ES-I3 (cell line): ENCODE measurements around the gene SRRM4.

Source experiments
- H3K36me3 ChIP-seq: 2 replicates; pipeline ENCODE4 v1.6.1; 2013; ENCODE audit warnings: mild to moderate bottlenecking, low read length, control low read depth, moderate library complexity; ENCODE audit not compliant: insufficient read depth
- H3K4me1 ChIP-seq: 2 replicates; pipeline ENCODE4 v1.6.1; 2013; ENCODE audit warnings: mild to moderate bottlenecking, control low read depth, low read length; ENCODE audit not compliant: insufficient read depth
- H3K9ac ChIP-seq: 2 replicates; pipeline ENCODE4 v1.6.1; 2013; ENCODE audit warnings: low read depth, mild to moderate bottlenecking, low read length, moderate library complexity
- H3K9me3 ChIP-seq: 2 replicates; pipeline ENCODE4 v1.6.1; 2013; ENCODE audit warnings: mild to moderate bottlenecking, low read length, moderate library complexity; ENCODE audit not compliant: control insufficient read depth, insufficient read depth

The SRRM4 gene, protein sequence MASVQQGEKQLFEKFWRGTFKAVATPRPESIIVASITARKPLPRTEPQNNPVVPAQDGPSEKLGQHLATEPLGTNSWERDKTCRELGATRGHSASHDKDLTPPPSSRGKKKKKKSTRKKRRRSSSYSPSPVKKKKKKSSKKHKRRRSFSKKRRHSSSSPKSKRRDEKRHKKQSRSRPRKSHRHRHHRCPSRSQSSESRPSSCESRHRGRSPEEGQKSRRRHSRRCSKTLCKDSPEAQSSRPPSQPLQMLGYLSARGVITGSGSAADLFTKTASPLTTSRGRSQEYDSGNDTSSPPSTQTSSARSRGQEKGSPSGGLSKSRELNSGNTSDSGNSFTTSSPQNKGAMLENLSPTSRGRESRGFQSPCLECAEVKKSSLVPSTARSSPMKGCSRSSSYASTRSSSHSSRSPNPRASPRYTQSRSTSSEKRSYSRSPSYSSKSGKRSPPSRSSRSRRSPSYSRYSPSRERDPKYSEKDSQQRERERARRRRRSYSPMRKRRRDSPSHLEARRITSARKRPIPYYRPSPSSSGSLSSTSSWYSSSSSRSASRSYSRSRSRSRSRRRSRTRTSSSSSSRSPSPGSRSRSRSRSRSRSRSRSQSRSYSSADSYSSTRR

GRCh38 chr12:118981285-118982211, at the start of gene SRRM4:
Gene SRRM4 (plus strand): TSS chr12:118981541. CDS start chr12:118981883, 342 bp downstream.
- H3K4me1 ChIP-seq = 0 out of 2 replicates have a peak, but pooled peaks cover 3% of the 10 kb centered on the region
- peak within 1 kb of the TSS; percentile 59; the same call in 1 of the 2 replicates for H3K9ac ChIP-seq
- no peaks in the 10 kb centered on the region for H3K36me3 ChIP-seq
- H3K9me3 ChIP-seq = no peaks in the 10 kb centered on the region

- Histone ChIP-seq H3K36me3 (no peaks in the 10 kb centered on the region), H3K4me1 (no peaks in the 10 kb centered on the region), H3K9ac (no peak overlapping the region), H3K9me3 (no peaks in the 10 kb centered on the region)
These were observed 35.1 kb upstream of the SRRM4 start for GRCh38 chr12:118946256-118946655.

- H3K4me1 ChIP-seq = peaks cover 3% of the 10 kb centered on the region; the same call in 1 of the 2 replicates
- H3K9me3 ChIP-seq = no peaks in the 10 kb centered on the region
- no peak overlapping the region for H3K9ac ChIP-seq
- H3K36me3 ChIP-seq = no peaks in the 10 kb centered on the region
These were observed 22.8 kb upstream of the SRRM4 start for GRCh38 chr12:118958520-118958919.

DNA sequence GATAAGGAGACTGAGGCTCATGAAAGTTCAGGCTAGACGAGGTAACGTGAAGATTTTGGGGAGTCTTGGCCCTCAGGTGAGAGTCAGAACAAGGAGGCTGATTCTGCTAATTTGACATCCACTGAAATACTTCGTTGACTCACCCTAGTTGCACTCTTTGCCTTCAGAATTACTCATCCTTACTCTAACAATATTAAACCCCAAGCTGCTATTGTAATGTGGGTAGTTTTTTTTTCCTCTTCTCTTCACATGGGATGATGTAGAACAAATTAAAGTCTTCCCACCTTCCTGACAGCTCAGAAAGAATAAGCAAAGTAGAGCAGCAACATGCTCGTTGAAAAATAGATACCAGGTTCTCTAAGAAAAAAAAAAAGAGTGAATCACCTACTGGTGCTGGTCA, 22.0 kb upstream of the SRRM4 start:
- Histone ChIP-seq H3K4me1 (peaks cover 3% of the 10 kb centered on the region; the same call in 1 of the 2 replicates), H3K9ac (no peak overlapping the region), H3K36me3 (no peaks in the 10 kb centered on the region), H3K9me3 (no peaks in the 10 kb centered on the region)

DNA sequence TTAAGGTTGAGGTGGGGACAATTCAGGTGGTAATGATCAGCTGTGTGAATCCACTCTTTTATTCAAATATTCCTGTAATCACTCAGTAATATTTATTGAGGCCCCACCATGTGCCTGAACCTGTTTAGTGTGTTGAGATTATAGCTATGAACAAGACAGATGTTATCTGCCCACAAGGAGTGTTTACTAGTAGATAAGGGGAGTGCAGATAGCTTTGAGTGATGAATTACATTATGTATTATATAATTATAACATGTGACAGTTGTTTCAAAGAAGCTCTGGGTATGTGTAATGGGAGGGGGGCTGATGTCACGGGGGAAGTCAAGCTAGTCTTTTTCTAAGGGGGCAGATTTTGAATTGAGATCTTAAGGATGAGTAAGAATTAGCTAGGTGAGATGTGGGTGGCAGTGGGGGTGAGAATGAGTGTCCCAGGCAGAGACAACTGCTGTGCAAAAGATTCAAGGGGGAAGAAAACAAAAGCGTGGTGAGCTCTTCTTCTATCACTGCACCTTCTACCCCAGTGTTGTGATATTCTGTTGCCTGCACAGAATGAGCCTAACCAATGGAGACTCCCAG, 21.3 kb upstream of the SRRM4 start:
- Histone ChIP-seq H3K9me3 (no peaks in the 10 kb centered on the region), H3K9ac (no peak overlapping the region), H3K36me3 (no peaks in the 10 kb centered on the region)

DNA sequence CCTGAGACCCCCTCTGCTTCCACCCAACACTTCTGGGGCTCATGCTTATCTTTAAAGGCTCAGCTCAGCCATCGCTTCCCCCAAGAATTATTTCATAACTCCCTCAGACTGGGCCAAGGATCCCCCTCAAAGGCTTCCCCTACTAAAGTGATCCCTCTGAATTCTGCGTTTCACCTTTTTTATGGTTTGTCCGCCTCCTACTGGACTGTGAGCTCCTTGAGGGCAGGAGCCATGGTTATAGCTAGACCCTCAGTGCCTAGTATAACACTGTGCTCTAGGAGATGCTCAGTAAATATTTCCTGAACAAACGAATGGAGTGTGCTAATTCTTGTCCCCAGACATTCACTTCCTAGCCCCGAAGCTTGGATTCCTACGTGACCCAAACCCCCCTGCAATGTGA, 20.5 kb upstream of the SRRM4 start:
- H3K9me3 ChIP-seq = no peaks in the 10 kb centered on the region
- no peak overlapping the region for H3K9ac ChIP-seq
- peaks cover 3% of the 10 kb centered on the region; the same call in 1 of the 2 replicates for H3K4me1 ChIP-seq
- no peaks in the 10 kb centered on the region for H3K36me3 ChIP-seq

More for the DNA sequence above, 21.3 kb upstream of the SRRM4 start:
- H3K4me1 ChIP-seq = peaks cover 3% of the 10 kb centered on the region; the same call in 1 of the 2 replicates

GRCh38 chr12:118964988-118965387, 16.4 kb upstream of the SRRM4 start:
- H3K9me3 ChIP-seq = no peaks in the 10 kb centered on the region
- H3K4me1 ChIP-seq = no peaks in the 10 kb centered on the region
- no peaks in the 10 kb centered on the region for H3K36me3 ChIP-seq
- H3K9ac ChIP-seq = no peak overlapping the region

GRCh38 chr12:118970856-118971255, 10.5 kb upstream of the SRRM4 start:
- Histone ChIP-seq H3K9ac (no peak overlapping the region), H3K4me1 (peaks cover 6% of the 10 kb centered on the region; the same call in 1 of the 2 replicates)

DNA sequence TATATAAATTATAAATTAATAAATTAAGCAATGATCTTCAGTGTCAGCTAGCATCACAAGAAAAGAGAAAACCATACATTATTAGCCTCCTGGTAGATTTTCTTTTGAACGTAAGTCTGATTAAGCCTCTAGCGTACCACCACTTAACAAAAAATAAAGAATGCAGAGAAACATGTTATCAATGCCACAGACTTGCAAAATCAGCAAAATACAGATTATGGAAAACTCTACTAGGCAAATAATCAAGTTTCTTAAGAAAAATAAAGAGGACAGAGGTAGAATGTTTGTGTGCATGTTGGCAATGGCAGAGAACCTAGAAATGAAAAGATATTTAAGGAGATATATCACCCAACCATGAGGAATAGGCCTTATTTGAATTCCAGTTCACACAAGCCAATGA, 8.4 kb upstream of the SRRM4 start:
- H3K9me3 ChIP-seq = no peaks in the 10 kb centered on the region
- H3K36me3 ChIP-seq = no peaks in the 10 kb centered on the region
- no peak overlapping the region for H3K9ac ChIP-seq
- H3K4me1 ChIP-seq = peaks cover 6% of the 10 kb centered on the region; the same call in 1 of the 2 replicates

More at GRCh38 chr12:118970856-118971255, 10.5 kb upstream of the SRRM4 start:
- no peaks in the 10 kb centered on the region for H3K9me3 ChIP-seq
- no peaks in the 10 kb centered on the region for H3K36me3 ChIP-seq

GRCh38 chr12:118979763-118980406, 1.5 kb upstream of the SRRM4 start:
- Histone ChIP-seq H3K36me3 (no peaks in the 10 kb centered on the region), H3K4me1 (no peaks in the 10 kb centered on the region), H3K9ac (peak overlapping the region; percentile 59; the same call in 1 of the 2 replicates), H3K9me3 (no peaks in the 10 kb centered on the region)

GRCh38 chr12:118980407-118981014, 830 bp upstream of the SRRM4 start:
- no peaks in the 10 kb centered on the region for H3K4me1 ChIP-seq
- no peaks in the 10 kb centered on the region for H3K36me3 ChIP-seq
- H3K9ac ChIP-seq = peak overlapping the region; percentile 59; the same call in 1 of the 2 replicates
- H3K9me3 ChIP-seq = no peaks in the 10 kb centered on the region

DNA sequence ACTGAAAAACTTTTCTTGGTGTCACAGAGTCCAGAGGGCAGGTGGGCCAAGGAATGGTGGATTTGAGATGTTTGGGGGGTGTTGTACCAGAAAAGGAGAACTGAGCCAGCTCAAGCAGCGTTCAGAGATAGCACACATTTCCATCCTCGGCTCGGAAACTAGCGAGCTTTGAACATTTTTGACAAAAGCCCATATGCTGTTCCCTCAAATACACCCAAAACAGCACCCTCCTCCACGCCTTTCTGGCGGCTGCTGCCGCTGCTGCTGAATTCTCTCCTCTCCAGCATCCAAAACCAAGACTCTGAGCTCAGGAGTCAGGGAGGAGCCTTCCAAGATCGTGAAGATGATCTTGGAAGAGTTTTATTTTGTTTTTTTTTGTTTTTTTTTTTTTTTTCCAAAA, 961 bp downstream of the SRRM4 start:
- no peaks in the 10 kb centered on the region for H3K9me3 ChIP-seq
- H3K4me1 ChIP-seq = 0 out of 2 replicates have a peak, but pooled peaks cover 3% of the 10 kb centered on the region
- H3K9ac ChIP-seq = peak overlapping the region; percentile 59; the same call in 1 of the 2 replicates
- H3K36me3 ChIP-seq = no peaks in the 10 kb centered on the region
